Skin epidermis (tissue), 12 donors: ENCODE results near the gene PEG3.

ENCODE experiments used
- H3K27ac ChIP-seq, 21 experiments: fragments of 200-600 bp; sonication (generic) in 11 of 21; one replicate each; pipeline ENCODE4 v1.5.0; 2020; ENCODE audit warnings: mild to moderate bottlenecking in 3 of 21, inconsistent platforms in 2 of 21, moderate library complexity in 2 of 21
- H3K4me3 ChIP-seq, 7 experiments: fragments of 200-600 bp; sonication (generic) in 2 of 7; one replicate each; pipeline ENCODE4 v1.5.0; 2020; ENCODE audit warnings: inconsistent platforms in 2 of 7, mild to moderate bottlenecking in 2 of 7, moderate library complexity in 1 of 7

Gene PEG3

DNA sequence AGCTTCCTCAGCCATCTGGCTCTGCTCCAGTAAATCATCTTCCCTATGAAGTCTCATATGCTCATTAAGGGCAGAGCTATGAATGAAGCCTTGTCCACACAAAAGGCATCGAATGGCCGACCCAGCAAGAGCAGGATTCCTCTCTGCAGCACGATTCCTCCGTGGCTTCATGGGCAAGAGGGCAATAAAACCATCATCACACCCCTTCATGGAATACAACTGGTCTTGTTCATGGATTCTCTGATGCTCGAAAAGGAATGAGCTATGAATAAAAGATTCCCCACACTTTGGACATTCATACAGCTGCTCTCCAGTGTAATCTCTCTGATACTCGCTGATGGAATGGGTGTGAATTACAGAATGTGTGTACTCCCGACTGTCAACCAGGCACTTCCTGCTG lies 25.9 kb downstream of the PEG3 start:
- H3K27ac ChIP-seq: no peak overlapping the region
- H3K4me3 ChIP-seq: no peak overlapping the region

GRCh38 chr19:56813531-56813930 lies 27.0 kb downstream of the PEG3 start:
- H3K4me3 ChIP-seq: no peak overlapping the region
- H3K27ac ChIP-seq: no peak overlapping the region

DNA sequence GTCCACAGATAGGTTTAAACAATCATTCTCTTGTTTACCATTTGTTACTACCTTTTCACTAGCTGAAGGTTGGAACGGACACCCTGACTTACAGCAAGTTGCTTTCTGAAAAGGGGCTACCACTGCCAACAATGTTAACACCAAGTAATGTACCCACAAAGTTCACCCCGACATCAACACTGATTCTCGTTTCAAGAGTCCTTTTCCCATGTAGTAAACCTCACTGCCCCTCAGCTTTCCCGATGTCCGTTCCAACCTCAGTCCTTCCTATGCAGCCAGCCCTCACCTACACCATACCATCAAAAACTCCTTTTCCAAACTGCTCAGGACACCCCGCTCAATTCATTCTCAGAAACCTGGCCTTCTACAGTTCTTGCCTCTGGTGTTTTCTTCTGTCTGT lies 29.0 kb downstream of the PEG3 start:
- Histone ChIP-seq H3K27ac (no peak overlapping the region), H3K4me3 (no peak overlapping the region)

- no peak overlapping the region for H3K4me3 ChIP-seq
- no peak overlapping the region for H3K27ac ChIP-seq
These were observed 30.3 kb downstream of the PEG3 start for GRCh38 chr19:56810260-56810659.

DNA sequence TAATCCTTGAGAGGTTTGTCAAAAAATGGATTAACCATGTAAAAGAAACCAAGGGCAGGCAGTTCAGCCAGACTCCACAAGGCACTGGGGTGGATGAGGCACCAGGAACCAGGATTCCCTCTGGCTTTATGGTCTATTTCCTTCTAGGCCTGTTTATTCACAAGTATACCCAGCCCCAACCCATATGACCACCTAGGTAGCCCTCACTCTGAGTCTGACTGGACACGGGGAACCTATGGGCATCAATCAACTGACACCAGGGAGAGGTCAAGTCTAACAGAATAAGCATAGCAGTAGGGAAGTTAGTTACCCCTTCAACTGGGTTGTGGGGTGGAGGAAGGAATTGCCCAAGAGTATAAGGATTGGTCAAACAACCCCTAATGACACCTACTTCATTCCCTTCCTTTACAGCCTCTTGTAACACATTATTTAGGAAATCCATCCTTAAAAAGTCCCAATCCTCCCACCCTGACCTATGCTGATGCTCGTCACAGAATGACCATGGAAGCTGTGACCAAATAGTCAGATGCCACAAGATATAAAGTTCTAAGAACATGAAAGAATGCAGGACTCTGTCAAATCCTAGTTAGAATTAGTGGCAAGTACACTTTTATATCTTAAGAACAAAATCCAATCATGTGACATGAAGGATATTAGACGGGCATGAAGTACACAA lies 31.7 kb downstream of the PEG3 start:
- no peak overlapping the region for H3K27ac ChIP-seq

DNA sequence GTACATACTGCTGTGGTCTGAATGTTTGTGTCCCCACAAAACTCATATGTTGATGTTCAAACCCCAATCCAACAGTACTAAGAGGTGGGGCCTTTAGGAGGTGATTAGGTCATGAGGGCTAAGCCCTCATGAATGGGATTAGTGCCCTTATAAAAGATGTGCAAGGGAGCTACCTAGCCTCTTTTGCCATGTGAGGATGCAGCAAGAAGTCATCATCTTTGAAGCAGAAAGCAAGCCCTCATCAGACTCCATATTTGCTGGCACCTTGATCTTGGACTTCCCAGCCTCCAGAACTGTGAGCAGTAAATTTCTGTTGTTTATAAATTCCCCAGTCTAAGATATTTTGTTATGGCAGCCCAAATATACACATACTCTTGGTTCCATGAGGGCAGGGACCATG lies 33.9 kb downstream of the PEG3 start:
- no peak overlapping the region for H3K27ac ChIP-seq
- H3K4me3 ChIP-seq: no peak overlapping the region

More for the DNA sequence above, 31.7 kb downstream of the PEG3 start:
- no peak overlapping the region for H3K4me3 ChIP-seq
